GM13976 (cell line): Measurements from ENCODE around the gene TLN1.

Experiments used
- DNase-seq: peaks from one replicate; pipeline ENCODE4 v3.0.0; 2012; ENCODE audit warnings: low spot score
- in situ Hi-C: fragments of 300-500 bp; cut with MboI; formaldehyde crosslinking; loops from one replicate; pipeline ENCODE4 v1.12.0; 2022; ENCODE audit warnings: low sequenced_read_pairs, mixed read lengths, inconsistent platforms; ENCODE audit not compliant: unreplicated experiment
- TF ChIP-seq, protein P1 (sequence below): IDR thresholded peaks from 2 replicates; pipeline ENCODE4 v1.5.1; 2012; ENCODE audit warnings: borderline replicate concordance, mild to moderate bottlenecking; ENCODE audit not compliant: insufficient read depth; ENCODE audit errors: extremely low read depth, missing control alignments, control extremely low read depth

TLN1 gene

DNA sequence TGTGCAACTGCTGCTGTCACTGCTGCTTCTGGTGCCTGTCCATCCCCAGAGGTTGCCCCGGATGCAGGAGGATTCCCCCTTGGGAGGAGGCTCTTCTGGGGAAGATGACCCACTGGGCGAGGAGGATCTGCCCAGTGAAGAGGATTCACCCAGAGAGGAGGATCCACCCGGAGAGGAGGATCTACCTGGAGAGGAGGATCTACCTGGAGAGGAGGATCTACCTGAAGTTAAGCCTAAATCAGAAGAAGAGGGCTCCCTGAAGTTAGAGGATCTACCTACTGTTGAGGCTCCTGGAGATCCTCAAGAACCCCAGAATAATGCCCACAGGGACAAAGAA, 58.0 kb downstream of the TLN1 start:
- in situ Hi-C loops: no loop called here
- TF ChIP-seq, protein P1, sequence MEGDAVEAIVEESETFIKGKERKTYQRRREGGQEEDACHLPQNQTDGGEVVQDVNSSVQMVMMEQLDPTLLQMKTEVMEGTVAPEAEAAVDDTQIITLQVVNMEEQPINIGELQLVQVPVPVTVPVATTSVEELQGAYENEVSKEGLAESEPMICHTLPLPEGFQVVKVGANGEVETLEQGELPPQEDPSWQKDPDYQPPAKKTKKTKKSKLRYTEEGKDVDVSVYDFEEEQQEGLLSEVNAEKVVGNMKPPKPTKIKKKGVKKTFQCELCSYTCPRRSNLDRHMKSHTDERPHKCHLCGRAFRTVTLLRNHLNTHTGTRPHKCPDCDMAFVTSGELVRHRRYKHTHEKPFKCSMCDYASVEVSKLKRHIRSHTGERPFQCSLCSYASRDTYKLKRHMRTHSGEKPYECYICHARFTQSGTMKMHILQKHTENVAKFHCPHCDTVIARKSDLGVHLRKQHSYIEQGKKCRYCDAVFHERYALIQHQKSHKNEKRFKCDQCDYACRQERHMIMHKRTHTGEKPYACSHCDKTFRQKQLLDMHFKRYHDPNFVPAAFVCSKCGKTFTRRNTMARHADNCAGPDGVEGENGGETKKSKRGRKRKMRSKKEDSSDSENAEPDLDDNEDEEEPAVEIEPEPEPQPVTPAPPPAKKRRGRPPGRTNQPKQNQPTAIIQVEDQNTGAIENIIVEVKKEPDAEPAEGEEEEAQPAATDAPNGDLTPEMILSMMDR: no peak
- no peak for DNase-seq

DNA sequence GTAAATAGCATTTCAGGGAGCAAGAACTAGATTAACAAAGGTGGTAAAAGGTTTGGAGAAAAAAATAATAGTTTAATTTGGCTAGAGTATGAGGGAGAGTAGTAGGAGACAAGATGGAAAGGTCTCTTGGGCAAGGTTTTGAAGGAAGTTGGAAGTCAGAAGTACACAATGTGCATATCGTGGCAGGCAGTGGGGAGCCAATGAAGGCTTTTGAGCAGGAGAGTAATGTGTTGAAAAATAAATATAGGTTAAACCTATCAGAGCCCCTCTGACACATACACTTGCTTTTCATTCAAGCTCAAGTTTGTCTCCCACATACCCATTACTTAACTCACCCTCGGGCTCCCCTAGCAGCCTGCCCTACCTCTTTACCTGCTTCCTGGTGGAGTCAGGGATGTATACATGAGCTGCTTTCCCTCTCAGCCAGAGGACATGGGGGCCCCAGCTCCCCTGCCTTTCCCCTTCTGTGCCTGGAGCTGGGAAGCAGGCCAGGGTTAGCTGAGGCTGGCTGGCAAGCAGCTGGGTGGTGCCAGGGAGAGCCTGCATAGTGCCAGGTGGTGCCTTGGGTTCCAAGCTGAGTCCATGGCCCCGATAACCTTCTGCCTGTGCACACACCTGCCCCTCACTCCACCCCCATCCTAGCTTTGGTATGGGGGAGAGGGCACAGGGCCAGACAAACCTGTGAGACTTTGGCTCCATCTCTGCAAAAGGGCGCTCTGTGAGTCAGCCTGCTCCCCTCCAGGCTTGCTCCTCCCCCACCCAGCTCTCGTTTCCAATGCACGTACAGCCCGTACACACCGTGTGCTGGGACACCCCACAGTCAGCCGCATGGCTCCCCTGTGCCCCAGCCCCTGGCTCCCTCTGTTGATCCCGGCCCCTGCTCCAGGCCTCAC, 58.6 kb downstream of the TLN1 start, which contains the start of gene CA9:
Gene CA9, plus strand, starts transcription at position 797 of the 893 bp plus-strand sequence. Its CDS starts 32 bp downstream, at position 829.
- no peak for DNase-seq
- TF ChIP-seq, protein P1: no peak
- in situ Hi-C loops: no loop called here

DNA sequence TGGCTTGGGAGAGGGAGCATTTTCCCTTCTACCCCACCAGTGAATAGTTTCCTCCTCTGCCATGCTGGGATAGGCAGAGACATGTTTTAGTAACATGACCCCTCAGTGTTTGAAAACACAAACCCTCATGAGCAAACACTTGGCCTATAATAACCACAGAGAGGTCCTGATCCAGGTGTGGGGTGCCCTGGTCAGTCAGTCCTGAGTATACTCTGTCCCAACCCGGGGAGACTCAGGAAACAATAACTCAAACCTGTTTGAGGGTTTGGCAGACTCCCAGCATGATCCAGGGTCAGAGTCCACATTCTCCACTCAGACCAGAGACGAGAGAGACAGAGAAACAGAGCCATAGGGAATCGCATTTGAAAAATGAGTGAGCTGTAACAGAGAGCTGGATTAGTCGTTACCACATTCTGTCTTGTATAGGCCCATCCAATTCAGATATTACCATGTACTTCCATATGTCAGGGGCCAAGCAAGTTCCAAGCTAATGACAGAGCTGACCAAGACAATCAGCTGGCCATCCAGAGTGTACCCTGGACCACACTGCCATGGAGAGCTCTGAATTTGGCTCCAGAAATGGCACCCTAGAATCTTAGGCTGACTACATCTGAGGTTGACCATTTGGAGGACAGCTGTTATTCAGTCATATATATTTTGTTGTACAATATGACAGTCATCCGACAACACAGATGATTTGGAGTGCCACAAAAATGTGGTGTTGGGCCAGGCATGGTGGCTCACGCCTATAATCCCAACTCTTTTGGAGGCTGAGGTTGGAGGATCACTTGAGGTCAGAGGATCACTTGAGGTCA, 62.5 kb downstream of the TLN1 start:
- TF ChIP-seq, protein P1: no peak
- in situ Hi-C loops: no loop called here
- DNase-seq: no peak

DNA sequence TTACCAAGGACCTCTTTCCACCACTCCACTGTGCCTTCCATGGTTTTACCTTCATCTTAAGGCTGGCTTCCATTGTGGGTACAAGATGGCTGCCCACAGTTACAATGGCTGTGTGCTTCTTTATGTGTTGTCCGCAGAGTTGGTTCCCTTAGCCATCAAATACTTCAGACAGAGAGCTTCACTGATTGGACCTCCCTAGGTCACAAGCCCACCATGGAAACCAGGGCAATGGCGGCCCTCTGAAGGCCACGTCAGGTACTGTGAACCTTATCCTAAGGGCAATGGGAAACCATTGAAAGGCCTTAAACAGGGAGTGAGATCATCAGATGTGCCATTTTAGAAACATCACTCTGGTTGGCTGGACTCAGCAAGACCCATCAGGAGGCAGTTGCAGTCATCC, 64.1 kb downstream of the TLN1 start:
- DNase-seq: no peak
- in situ Hi-C loops: no loop called here
- TF ChIP-seq, protein P1: no peak

DNA sequence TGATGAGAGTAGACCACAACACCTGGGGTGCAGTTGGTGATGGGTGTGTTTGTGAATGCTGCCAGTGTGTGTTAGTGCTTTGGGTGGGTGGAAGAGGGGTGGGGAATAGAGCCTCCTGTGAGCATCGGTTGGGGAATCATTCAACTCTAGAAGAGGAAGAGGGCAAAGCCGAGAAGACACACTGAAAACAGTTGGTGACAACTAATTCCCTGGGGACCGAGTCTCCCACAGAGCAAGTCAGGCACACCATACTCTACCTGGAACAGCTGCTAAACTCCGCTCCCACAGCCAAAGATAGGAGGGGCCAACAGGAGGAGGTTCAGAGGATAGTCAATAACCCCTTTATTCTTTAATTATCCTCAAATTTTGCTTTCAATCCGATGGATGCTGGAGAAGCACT, 65.4 kb downstream of the TLN1 start:
- TF ChIP-seq, protein P1: no peak
- in situ Hi-C loops: no loop called here
- no peak for DNase-seq

DNA sequence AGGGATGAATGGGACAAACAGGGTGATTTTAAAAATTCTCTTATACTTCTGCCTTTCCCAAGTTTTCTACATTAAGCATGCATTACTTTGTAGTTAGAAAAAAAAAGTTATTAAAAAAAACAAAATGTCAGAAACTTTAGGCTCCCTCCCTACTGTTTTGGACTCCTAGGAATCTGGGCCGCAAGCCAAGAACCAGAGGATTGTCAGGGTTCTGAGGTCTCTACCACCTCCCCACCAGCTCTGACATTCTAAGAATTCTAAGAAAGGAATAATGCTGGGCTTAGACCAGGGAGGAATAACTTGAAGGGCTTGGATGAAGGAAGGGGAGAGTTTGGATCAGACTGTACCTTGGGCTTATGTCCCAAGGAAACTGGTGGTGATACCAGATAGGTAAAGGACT, 66.0 kb downstream of the TLN1 start:
- TF ChIP-seq, protein P1: no peak
- in situ Hi-C loops: no loop called here
- no peak for DNase-seq
